Left colon (tissue), 2 donors: ENCODE results near the gene C12orf57. TPM values are rescaled to one million over a fixed set of nuclear protein-coding genes. Genes with fewer than 3 reads are reported as not detected.

ENCODE experiments used
- ATAC-seq: fragments of 200-7000 bp; cut with Tn5 transposase; one replicate; pipeline ENCODE4 v1.9.1; 2020; ENCODE audit warnings: mild to moderate bottlenecking, moderate library complexity
- DNase-seq, 2 donors: peaks; one replicate each; pipeline ENCODE4 v3.0.0-alpha.2; 2020
- intact Hi-C, 2 donors: fragments of 100-400 bp; cut with DNase I in 1 of 2; cut with micrococcal nuclease in 1 of 2; formaldehyde crosslinking; loops; one replicate each; pipeline versions ENCODE4 v1.11.2 to v1.14.0; 2022; cut with DNase I, micrococcal nuclease
- microRNA-seq, 2 donors: library from miRNA; unstranded; fragments of <30 nt; microRNA quantifications; one replicate each; pipeline versions ENCODE4 v1.1.0 to v1.2.0, GENCODE V29; 2020
- total RNA-seq, 2 donors: library from RNA; stranded (reverse); fragmentation: NEBNext Ultra II Directional; extraction: Animal tissue kit (Norgen Biotek cat#: 25700); gene quantifications; one replicate each; pipeline ENCODE4 v1.2.1, GENCODE V29; 2021
- donor health status: DM: no; HTN: no; CAD: no.
- donor health status: DM: yes; HTN: yes; CAD: no.

C12orf57 gene
- total RNA-seq, 2 donors from 2014 or later: 151 to 168 TPM

DNA sequence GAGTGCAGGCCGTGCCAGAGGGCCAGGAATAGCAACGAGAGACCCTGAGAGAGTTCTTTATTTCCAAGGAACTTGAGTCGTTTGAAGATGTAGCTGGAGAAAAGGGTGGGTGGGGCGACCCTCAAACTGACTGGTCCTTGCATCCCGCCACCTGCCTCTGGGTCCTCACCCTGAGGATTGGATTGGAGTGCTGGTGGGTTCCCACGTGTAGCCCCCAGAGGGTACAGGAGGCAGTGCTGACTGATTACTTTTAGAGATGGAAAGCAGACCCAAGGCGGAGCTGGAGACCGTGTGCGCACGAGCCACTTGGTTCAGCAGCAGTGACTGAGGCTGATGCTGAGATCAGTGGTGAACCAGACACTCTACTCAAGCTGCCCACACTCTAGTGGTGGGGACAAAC lies 33.8 kb downstream of the C12orf57 start:
- DNase-seq (no peak), ATAC-seq (no peak)
- intact Hi-C loops: no loop called here

DNA sequence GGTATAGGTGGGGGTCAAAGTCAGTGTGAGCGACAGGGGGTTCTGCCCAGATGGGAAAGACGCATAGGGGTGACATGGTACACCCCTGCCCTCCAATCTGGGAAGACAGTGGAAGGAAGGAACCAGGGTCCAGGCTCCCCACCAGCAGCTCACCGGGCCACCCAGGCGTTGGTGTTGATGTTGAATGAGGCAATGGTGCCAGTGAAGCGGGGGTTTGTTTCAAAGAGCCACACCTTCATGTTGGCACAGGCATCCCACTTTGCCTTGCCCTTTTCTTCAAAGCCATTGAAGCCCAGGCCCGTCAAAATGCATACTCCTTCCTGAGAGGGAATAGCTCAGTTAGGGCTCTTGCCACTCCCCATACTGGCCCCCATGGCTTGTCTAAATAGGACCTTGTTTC lies 34.4 kb downstream of the C12orf57 start:
- intact Hi-C loops: no loop called here
- DNase-seq (no peak), ATAC-seq (no peak)

DNA sequence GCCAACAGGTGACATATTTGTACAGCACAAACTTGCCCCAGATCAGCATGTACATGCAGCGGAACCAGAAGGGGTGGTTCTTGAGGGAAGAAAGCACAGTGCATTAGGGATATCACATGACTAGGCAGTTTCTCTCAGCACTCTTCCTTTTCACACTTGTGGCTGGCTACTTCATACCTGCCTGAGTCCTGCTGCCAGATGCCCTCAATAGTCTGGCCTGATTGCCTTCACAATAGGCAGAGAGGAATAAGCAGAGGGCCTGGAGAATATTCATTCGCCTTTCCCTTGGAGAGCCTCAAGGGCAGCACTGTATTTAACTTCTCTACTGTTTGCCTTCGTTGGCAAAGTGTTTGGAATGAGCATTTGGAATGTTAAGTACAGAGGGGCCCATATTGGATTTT lies 34.8 kb downstream of the C12orf57 start:
- no peak for DNase-seq
- intact Hi-C loops: no loop called here
- no peak for ATAC-seq

DNA sequence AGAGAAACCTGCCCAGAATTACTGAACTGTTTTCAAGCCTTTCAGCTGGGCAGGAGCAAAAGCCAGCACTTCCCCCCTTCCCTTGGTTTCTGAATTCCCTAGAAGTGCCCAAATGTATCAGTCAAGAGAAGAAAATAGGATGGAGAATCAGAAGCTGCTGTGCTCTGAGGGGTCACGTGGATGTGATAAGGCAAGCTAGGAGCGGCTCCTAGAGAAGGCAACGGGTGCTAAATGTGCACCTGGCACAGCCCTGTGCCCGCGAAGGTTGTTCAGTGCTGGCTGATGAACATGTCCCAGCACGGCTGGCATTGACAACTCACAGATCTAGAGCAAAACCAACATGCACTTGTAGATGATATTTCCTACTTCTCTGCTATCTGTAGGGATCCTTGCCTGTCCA lies 35.2 kb downstream of the C12orf57 start:
- intact Hi-C loops: no loop called here
- DNase-seq: no peak
- ATAC-seq: peak; percentile 10

DNA sequence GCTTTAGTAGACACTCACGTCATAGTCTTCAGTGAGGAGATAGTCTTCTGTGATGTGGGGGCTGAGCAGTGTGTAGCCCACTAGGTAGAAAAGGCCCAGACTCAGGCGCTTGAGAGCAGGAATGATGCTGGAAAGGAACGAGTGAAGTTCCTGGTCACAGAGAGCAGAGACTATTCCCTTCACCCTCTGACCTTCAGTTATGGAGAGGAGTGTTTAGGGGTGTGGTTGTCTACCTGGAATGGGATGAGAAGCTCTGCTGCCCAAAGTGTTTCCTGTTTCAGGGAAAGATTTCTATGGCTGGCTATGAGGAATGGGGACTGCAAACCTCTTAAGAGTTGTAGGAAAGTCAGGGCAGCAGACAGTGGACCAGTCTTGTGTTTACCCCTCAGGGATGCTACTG lies 35.6 kb downstream of the C12orf57 start:
- intact Hi-C loops: no loop called here
- peak; percentile 70 for ATAC-seq

DNA sequence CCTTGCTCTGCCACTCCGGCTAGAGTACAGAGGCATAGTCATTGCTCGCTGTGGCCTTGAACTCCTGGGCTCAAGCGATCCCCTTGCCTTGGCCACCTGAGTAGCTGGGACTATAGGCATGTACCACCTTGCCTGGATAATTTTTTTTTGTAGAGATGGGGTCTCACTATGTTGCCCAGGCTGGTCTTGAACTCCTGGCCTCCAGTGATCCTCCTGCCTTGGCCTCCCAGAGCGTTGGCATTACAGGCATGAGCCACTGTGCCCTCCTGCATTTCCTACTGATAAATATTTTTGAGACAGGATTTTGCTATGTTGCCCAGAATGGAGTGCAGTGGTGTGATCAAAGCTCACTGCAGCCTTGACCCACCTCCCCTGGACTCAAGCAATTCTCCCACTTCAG lies 36.3 kb downstream of the C12orf57 start:
- no peak for ATAC-seq
- no peak for DNase-seq
- intact Hi-C loops: no loop called here

More for the DNA sequence above, 35.6 kb downstream of the C12orf57 start:
- no peak for DNase-seq

DNA sequence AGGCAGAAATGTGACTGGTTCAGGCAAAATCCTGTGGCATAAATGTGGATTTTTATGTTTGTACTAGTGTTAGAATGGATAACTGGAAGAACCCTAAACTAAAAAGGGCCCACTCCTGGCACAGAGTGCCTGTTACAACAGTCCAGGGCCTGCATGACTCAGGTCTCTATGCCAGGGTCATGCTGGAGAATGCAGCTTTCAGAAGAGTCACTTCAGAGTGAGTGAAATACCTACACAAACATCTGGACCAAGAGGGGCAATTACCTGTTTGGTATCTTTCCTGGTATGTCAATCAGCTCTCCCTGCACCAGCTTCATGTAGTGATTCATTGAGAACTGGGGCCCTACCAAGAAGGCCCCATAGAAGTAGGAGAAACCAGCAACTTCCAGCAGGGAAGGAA lies 36.9 kb downstream of the C12orf57 start:
- intact Hi-C loops: no loop called here
- ATAC-seq: no peak
- DNase-seq: no peak

DNA sequence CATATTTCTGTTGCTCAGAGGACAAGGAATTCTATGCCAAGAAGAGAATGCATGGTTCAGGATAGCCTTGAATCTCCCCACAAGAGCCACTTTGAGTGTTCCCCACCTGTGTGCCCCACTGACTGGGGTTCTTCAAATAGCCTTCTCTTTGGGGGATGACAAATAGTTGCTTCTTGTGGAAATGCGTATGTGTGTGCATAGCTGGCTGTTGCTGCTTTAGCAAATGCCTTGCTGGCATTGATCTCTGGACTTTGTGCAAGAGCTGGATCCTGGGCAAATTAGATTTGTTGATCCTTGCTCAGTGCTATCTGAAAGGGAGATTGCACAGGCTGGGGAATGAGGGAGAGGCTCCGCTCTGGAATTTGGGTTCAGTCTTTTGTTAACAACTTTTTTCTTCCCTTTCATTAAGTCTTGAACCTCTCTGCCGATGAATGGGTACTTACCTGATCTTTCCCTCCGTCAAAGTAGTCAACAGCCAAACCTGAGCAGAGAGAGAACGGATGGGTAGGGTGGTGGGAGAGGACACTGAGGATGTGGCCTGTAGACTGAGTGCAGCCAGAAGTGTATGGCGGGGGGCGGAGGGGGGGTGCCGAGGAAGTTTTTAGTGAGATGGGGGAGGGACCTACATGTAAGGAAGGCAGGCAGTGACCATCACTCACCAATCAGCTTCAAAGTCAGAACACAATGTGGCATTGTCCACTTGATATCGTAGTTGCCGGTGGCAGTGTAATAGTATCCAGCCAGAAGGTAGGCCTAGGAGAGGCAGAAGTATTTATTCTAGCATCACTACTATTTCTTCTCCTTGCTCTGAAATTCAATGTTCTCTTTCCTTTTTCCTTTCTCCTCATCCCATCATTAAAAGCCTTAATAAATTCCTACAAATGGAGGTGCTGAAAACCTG lies 37.6 kb downstream of the C12orf57 start:
- ATAC-seq: peak; percentile 41
- intact Hi-C loops: no loop called here
- no peak for DNase-seq

DNA sequence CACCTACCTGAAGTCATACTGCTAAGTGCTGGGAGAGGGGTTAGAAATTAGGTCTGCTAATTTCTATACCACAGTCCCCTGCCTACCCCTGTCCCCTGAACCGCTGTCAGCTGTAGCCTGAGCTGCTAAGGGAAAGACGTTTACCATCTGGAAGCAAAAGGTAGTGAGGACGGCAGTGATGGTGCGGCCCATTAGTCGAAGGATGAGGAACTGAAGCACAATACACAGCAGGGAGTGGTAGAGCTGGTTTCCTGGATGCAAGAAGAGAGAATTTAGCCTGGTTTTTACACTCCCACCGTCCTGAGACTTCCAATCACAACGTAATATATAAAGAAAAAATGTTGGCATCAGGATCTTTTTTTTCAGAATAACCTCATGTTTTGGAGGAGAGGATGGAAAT lies 38.7 kb downstream of the C12orf57 start:
- DNase-seq (no peak), ATAC-seq (no peak)
- intact Hi-C loops: no loop called here

DNA sequence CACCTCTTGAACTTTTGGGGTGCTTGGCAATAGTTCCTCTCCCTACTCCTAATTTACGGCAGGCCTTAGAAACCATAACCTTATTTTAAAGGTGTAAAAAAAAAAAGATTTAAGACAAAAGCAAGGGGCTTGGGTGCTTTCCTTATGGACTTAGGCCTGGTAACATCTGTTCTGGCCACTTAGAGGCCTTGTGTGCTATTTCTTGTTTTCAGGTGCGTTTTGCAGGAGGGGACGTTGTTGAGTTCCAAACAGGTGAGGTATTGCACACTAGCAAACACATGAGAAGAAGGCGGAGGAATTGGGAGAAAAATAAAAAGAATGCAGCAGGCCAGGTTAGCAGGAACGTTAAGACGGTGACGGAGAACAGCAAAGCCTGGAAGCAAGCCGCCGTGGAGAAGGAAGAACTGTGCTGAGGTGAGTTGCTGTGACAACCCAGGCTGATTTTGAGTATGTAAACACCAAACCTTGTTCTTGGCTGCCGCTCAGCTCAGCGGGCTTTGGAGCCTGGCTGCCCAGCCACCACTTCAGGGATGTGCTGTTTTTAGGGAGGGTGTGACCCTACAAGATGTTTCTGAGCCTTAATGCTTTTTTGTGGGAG lies 44.2 kb downstream of the C12orf57 start:
- peak; percentile 55 to 76 for DNase-seq
- peak; percentile 83 for ATAC-seq
- intact Hi-C loops: no loop called here

Small RNA genes lying within 50 kb of the gene (microRNA-seq; reads per million reads assigned to microRNA genes)
- 1,628 to 1,899 reads per million in 2 donors for gene MIR141
- gene MIR200C: 32,972 to 87,700 reads per million in 2 donors

Other genes starting within 250 kb of the C12orf57 start
- under 1 TPM; 0.52 to 0.67 TPM for gene PIANP, start 243.2 kb upstream of the C12orf57 start, total RNA-seq
- gene COPS7A, start 220.0 kb upstream of the C12orf57 start, total RNA-seq: 10 to 100 TPM; 37.2 to 40.8 TPM
- gene MLF2, start 190.9 kb upstream of the C12orf57 start, total RNA-seq: 100 to 1,000 TPM; 167 to 180 TPM
- gene PTMS, start 177.7 kb upstream of the C12orf57 start, total RNA-seq: 100 to 1,000 TPM in 1 of 2 donors, 10 to 100 TPM in 1; 89.6 to 123 TPM
- 1 to 10 TPM in 1 of 2 donors, under 1 TPM in 1; 0.89 to 1.6 TPM for gene LAG3, start 171.5 kb upstream of the C12orf57 start, total RNA-seq
- 10 to 100 TPM in 1 of 2 donors, 1 to 10 TPM in 1; 4.3 to 18.1 TPM for gene CD4, start 154.5 kb upstream of the C12orf57 start, total RNA-seq
- gene GPR162, start 122.2 kb upstream of the C12orf57 start, total RNA-seq: 1 to 10 TPM; 1.3 to 4.3 TPM
- 1 to 10 TPM; 4.3 to 6.3 TPM for gene P3H3, start 115.6 kb upstream of the C12orf57 start, total RNA-seq
- 1 to 10 TPM; 1.1 to 1.5 TPM for gene GNB3, start 103.1 kb upstream of the C12orf57 start, total RNA-seq
- gene CDCA3, start 92.7 kb upstream of the C12orf57 start, total RNA-seq: 10 to 100 TPM in 1 of 2 donors, 1 to 10 TPM in 1; 4.4 to 10.5 TPM
- 10 to 100 TPM; 68.5 to 81.4 TPM for gene USP5, start 91.9 kb upstream of the C12orf57 start, total RNA-seq
- gene TPI1, start 76.5 kb upstream of the C12orf57 start, total RNA-seq: 100 to 1,000 TPM; 702 to 720 TPM
- 10 to 100 TPM; 11.7 to 11.8 TPM for gene SPSB2, start 70.7 kb upstream of the C12orf57 start, total RNA-seq
- 1 to 10 TPM; 2.9 to 4.3 TPM for gene LRRC23, start 39.2 kb upstream of the C12orf57 start, total RNA-seq
- gene ENO2, start 29.4 kb upstream of the C12orf57 start, total RNA-seq: 10 to 100 TPM in 1 of 2 donors, 1 to 10 TPM in 1; 3.1 to 10.9 TPM
- gene ATN1, start 16.1 kb upstream of the C12orf57 start, total RNA-seq: 10 to 100 TPM; 64.6 to 78.9 TPM
- not detected for gene RNU7-1, start 206 bp upstream of the C12orf57 start, total RNA-seq
- gene PTPN6, start 7.3 kb downstream of the C12orf57 start, total RNA-seq: 10 to 100 TPM; 40.0 to 43.9 TPM
- 100 to 1,000 TPM; 202 to 249 TPM for gene PHB2, start 26.6 kb downstream of the C12orf57 start, total RNA-seq
- gene EMG1, start 26.9 kb downstream of the C12orf57 start, total RNA-seq: 10 to 100 TPM; 31.6 to 34.1 TPM
- gene LPCAT3, start 74.5 kb downstream of the C12orf57 start, total RNA-seq: 10 to 100 TPM; 87.1 to 87.9 TPM
- gene C1S, start 116.7 kb downstream of the C12orf57 start, total RNA-seq: 100 to 1,000 TPM in 1 of 2 donors, 10 to 100 TPM in 1; 54.9 to 109 TPM
- gene C1R, start 148.4 kb downstream of the C12orf57 start, total RNA-seq: 100 to 1,000 TPM in 1 of 2 donors, 10 to 100 TPM in 1; 63.1 to 129 TPM
- 10 to 100 TPM; 48.6 to 52.7 TPM for gene C1RL, start 165.2 kb downstream of the C12orf57 start, total RNA-seq
- 1 to 10 TPM; 2.0 to 2.8 TPM for gene RBP5, start 184.9 kb downstream of the C12orf57 start, total RNA-seq
- 10 to 100 TPM in 1 of 2 donors, 1 to 10 TPM in 1; 8.3 to 13.1 TPM for gene CLSTN3, start 186.3 kb downstream of the C12orf57 start, total RNA-seq
- 10 to 100 TPM; 36.9 to 39.2 TPM for gene PEX5, start 245.7 kb downstream of the C12orf57 start, total RNA-seq